ENCODE results near the gene ZNF609. TPM values are rescaled to one million over a fixed set of nuclear protein-coding genes. Genes with fewer than 3 reads are reported as not detected.

The ZNF609 gene
- total and polyA plus RNA-seq, 2 of the 13 experiments (the other 11 are each of a cell fraction or from before 2014, with no cell fraction given), result 8.9 to 9.9 TPM

GRCh38 chr15:64460206-64460723 lies at the start of gene ZNF609 (continued):
- no peak for TF ChIP-seq ATF4 (CRISPR knock-in tag; IDR thresholded peaks at IDR 0.05)
- TF ChIP-seq ZNF768 (CRISPR knock-in tag; IDR thresholded peaks at IDR 0.05), result peak; percentile 79
- TF ChIP-seq ZNF724P (CRISPR knock-in tag; IDR thresholded peaks at IDR 0.05; ENCODE audit: borderline replicate concordance), result no peak
- TF ChIP-seq TFE3 (CRISPR knock-in tag; IDR thresholded peaks at IDR 0.05), result no peak; the same call in 1 of the 2 replicates
- TF ChIP-seq ZNF33A (CRISPR knock-in tag; IDR thresholded peaks at IDR 0.05; ENCODE audit: borderline replicate concordance), result no peak
- peak; percentile 67 for TF ChIP-seq ZGPAT (CRISPR knock-in tag; IDR thresholded peaks at IDR 0.05)
- TF ChIP-seq MBD4 (IDR thresholded peaks at IDR 0.05; ENCODE audit: borderline replicate concordance, low read length), result no peak
- no peak for TF ChIP-seq ZNF333 (CRISPR knock-in tag; IDR thresholded peaks at IDR 0.05; ENCODE audit: borderline replicate concordance)
- peak; percentile 47; the same call in 1 of the 2 replicates for TF ChIP-seq TAF1 (CRISPR knock-in tag; IDR thresholded peaks at IDR 0.05)
- no peak for TF ChIP-seq NCOR1 (IDR thresholded peaks at IDR 0.05; ENCODE audit: borderline replicate concordance, low read length)
- no peak for TF ChIP-seq ZNF329 (CRISPR knock-in tag; IDR thresholded peaks at IDR 0.05; ENCODE audit: low read depth)
- no peak for TF ChIP-seq SATB2 (CRISPR knock-in tag; IDR thresholded peaks at IDR 0.05)
- no peak for TF ChIP-seq FUBP1 (CRISPR knock-in tag; IDR thresholded peaks at IDR 0.05; ENCODE audit: borderline replicate concordance)
- TF ChIP-seq GFI1 (CRISPR knock-in tag; IDR thresholded peaks at IDR 0.05; ENCODE audit: borderline replicate concordance), result no peak
- TF ChIP-seq BCL3 (CRISPR knock-in tag; IDR thresholded peaks at IDR 0.05), result no peak
- no peak for TF ChIP-seq HHEX (CRISPR knock-in tag; IDR thresholded peaks at IDR 0.05)
- peak; percentile 34; the same call in 1 of the 2 replicates for TF ChIP-seq NCOA2 (CRISPR knock-in tag; IDR thresholded peaks at IDR 0.05)
- peak; percentile 65; the same call in 1 of the 2 replicates for TF ChIP-seq MAZ (IDR thresholded peaks at IDR 0.05; ENCODE audit: borderline replicate concordance, low read depth, low read length)
- TF ChIP-seq MAZ (CRISPR knock-in tag; IDR thresholded peaks at IDR 0.05; ENCODE audit: low read depth), result peak; percentile 85
- no peak for TF ChIP-seq ZNF660 (CRISPR knock-in tag; IDR thresholded peaks at IDR 0.05; ENCODE audit: borderline replicate concordance, low read depth)
- TF ChIP-seq ZSCAN31 (CRISPR knock-in tag; IDR thresholded peaks at IDR 0.05; ENCODE audit: low read depth), result peak; percentile 67; the same call in 1 of the 2 replicates
- TF ChIP-seq ZNF292 (CRISPR knock-in tag; IDR thresholded peaks at IDR 0.05; ENCODE audit: borderline replicate concordance, low read depth), result 0 out of 2 replicates have a peak, but pooled peaks have one; percentile 56
- no peak for TF ChIP-seq ZNF337 (CRISPR knock-in tag; IDR thresholded peaks at IDR 0.05; ENCODE audit: borderline replicate concordance, low read depth)
- TF ChIP-seq ZNF562 (CRISPR knock-in tag; IDR thresholded peaks at IDR 0.05; ENCODE audit: borderline replicate concordance), result no peak
